ENCODE results near the gene LRRC26.

LRRC26 gene

GRCh38 chr9:137200311-137201204 is 30.7 kb upstream of the LRRC26 start, which contains the start of gene TPRN:
TSS of gene TPRN (minus strand) at chr9:137200741. CDS start at chr9:137200711, 30 bp downstream.
- H3K9ac ChIP-seq (ENCODE audit: low read length) = peak within 1 kb of the TSS; percentile 81
- H3K79me2 ChIP-seq (ENCODE audit: insufficient read depth, low read length) = peaks cover 12% of the 10 kb centered on the region; the same call in 1 of the 2 replicates
- H2AFZ ChIP-seq (ENCODE audit: low read length) = no peak within 1 kb of the TSS
- TF ChIP-seq CTCF (IDR thresholded peaks at IDR 0.05; ENCODE audit: low read length) = no peak
- TF ChIP-seq EZH2 (IDR thresholded peaks at IDR 0.05; ENCODE audit: borderline replicate concordance, low read length) = no peak
- peak within 1 kb of the TSS; percentile 47 for H3K27ac ChIP-seq (ENCODE audit: low read depth, low read length, poor library complexity, severe bottlenecking)
- no peaks in the 10 kb centered on the region for H3K9me3 ChIP-seq (ENCODE audit: low read length)
- no peaks in the 10 kb centered on the region; the same call in 1 of the 2 replicates for H3K36me3 ChIP-seq (ENCODE audit: insufficient read depth, low read length)
- H3K9me2 ChIP-seq (ENCODE audit: low read depth, low read length) = no peaks in the 10 kb centered on the region
- no peaks in the 10 kb centered on the region for H4K20me1 ChIP-seq (ENCODE audit: insufficient read depth, low read length)
- H3K4me2 ChIP-seq (ENCODE audit: low read length) = peak within 1 kb of the TSS; percentile 87
- H3K27me3 ChIP-seq (ENCODE audit: insufficient read depth, low read length) = peaks cover 8% of the 10 kb centered on the region
- peak within 1 kb of the TSS; percentile 73 for H3K4me3 ChIP-seq (ENCODE audit: low read depth, low read length, poor library complexity, severe bottlenecking)
- no peaks in the 10 kb centered on the region for H3F3A ChIP-seq (ENCODE audit: insufficient read depth, low read length)
- peaks cover 45% of the 10 kb centered on the region for H3K4me1 ChIP-seq (ENCODE audit: insufficient read depth, low read length, severe bottlenecking)

- H2AFZ ChIP-seq (ENCODE audit: low read length) = no peak overlapping the region
- peak overlapping the region; percentile 52 for H3K4me2 ChIP-seq (ENCODE audit: low read length)
- no peak for TF ChIP-seq EZH2 (IDR thresholded peaks at IDR 0.05; ENCODE audit: borderline replicate concordance, low read length)
- TF ChIP-seq CTCF (IDR thresholded peaks at IDR 0.05; ENCODE audit: low read length) = no peak
- H3K9me2 ChIP-seq (ENCODE audit: low read depth, low read length) = no peaks in the 10 kb centered on the region
- H3K79me2 ChIP-seq (ENCODE audit: insufficient read depth, low read length) = peaks cover 6% of the 10 kb centered on the region; the same call in 1 of the 2 replicates
- H3K9me3 ChIP-seq (ENCODE audit: low read length) = no peaks in the 10 kb centered on the region
- H3F3A ChIP-seq (ENCODE audit: insufficient read depth, low read length) = no peaks in the 10 kb centered on the region
- peaks cover 10% of the 10 kb centered on the region for H3K27me3 ChIP-seq (ENCODE audit: insufficient read depth, low read length)
- H3K36me3 ChIP-seq (ENCODE audit: insufficient read depth, low read length) = no peaks in the 10 kb centered on the region; the same call in 1 of the 2 replicates
- H3K4me3 ChIP-seq (ENCODE audit: low read depth, low read length, poor library complexity, severe bottlenecking) = peak overlapping the region; percentile 45
- H3K9ac ChIP-seq (ENCODE audit: low read length) = no peak overlapping the region
- no peak overlapping the region for H3K27ac ChIP-seq (ENCODE audit: low read depth, low read length, poor library complexity, severe bottlenecking)
- no peaks in the 10 kb centered on the region for H4K20me1 ChIP-seq (ENCODE audit: insufficient read depth, low read length)
- peaks cover 41% of the 10 kb centered on the region for H3K4me1 ChIP-seq (ENCODE audit: insufficient read depth, low read length, severe bottlenecking)
Measured at GRCh38 chr9:137199411-137200121, 29.7 kb upstream of the LRRC26 start.

- Histone ChIP-seq H3K9me3 (ENCODE audit: low read length) (no peaks in the 10 kb centered on the region), H3K36me3 (ENCODE audit: insufficient read depth, low read length) (no peaks in the 10 kb centered on the region; the same call in 1 of the 2 replicates), H3K4me3 (ENCODE audit: low read depth, low read length, poor library complexity, severe bottlenecking) (no peak overlapping the region), H3K27me3 (ENCODE audit: insufficient read depth, low read length) (peaks cover 13% of the 10 kb centered on the region), H2AFZ (ENCODE audit: low read length) (no peak overlapping the region), H3K9me2 (ENCODE audit: low read depth, low read length) (no peaks in the 10 kb centered on the region), H4K20me1 (ENCODE audit: insufficient read depth, low read length) (no peaks in the 10 kb centered on the region), H3K27ac (ENCODE audit: low read depth, low read length, poor library complexity, severe bottlenecking) (no peak overlapping the region), H3F3A (ENCODE audit: insufficient read depth, low read length) (no peaks in the 10 kb centered on the region), H3K4me1 (ENCODE audit: insufficient read depth, low read length, severe bottlenecking) (peaks cover 35% of the 10 kb centered on the region), H3K79me2 (ENCODE audit: insufficient read depth, low read length) (no peaks in the 10 kb centered on the region), H3K4me2 (ENCODE audit: low read length) (no peak overlapping the region), H3K9ac (ENCODE audit: low read length) (no peak overlapping the region)
- TF ChIP-seq EZH2 (IDR thresholded peaks at IDR 0.05; ENCODE audit: borderline replicate concordance, low read length) = no peak
- no peak for TF ChIP-seq CTCF (IDR thresholded peaks at IDR 0.05; ENCODE audit: low read length)
Measured at GRCh38 chr9:137198902-137199283, 29.0 kb upstream of the LRRC26 start.

Data from OCI-LY1 (cell line).